SK-N-SH (cell line): ENCODE results near the gene ARF4. TPM values are rescaled to one million over a fixed set of nuclear protein-coding genes. Genes with fewer than 3 reads are reported as not detected.
A peak's percentile ranks its signal among the peaks of the same experiment; 100 is the strongest.

Experiments used
- CTCF ChIA-PET: fragments of 300-600, 350-600 bp; formaldehyde crosslinking; extraction: SDS; loops from one replicate; lab custom pipeline; 2021; lab: Yijun Ruan, JAX
- POLR2A ChIA-PET: fragments of 350-600 bp; sonication (Branson Sonifier 250); formaldehyde crosslinking; extraction: SDS; loops from one replicate; lab custom pipeline; 2020; ENCODE audit warnings: antibody characterized with exemption, inconsistent platforms; lab: Yijun Ruan, JAX
- DNase-seq: peaks from one replicate; pipeline ENCODE4 v3.0.0; 2012
- H2AFZ ChIP-seq: fragments of 200-600 bp; sonication (generic); 2 replicates; pipeline ENCODE4 v1.8.1; 2016; ENCODE audit warnings: antibody characterized with exemption, mild to moderate bottlenecking, low read depth
- H3F3A ChIP-seq: fragments of 200-600 bp; sonication (generic); replicated peaks from 2 replicates; pipeline ENCODE3; 2016; ENCODE audit warnings: antibody characterized with exemption, mild to moderate bottlenecking; ENCODE audit not compliant: insufficient read depth
- H3K27ac ChIP-seq, 2 experiments: fragments of 200-500 bp in 1 of 2; fragments of 200-600 bp in 1 of 2; sonication (Bioruptor generic) in 1 of 2; sonication (generic), shearing (Covaris generic) in 1 of 2; 2 replicates each; pipeline versions ENCODE4 v1.5.1 to v1.6.1; 2014 to 2016; ENCODE audit warnings: low read depth in 2 of 2, inconsistent platforms in 1 of 2, low read length in 1 of 2, mild to moderate bottlenecking in 1 of 2, mixed read lengths in 1 of 2
- H3K27me3 ChIP-seq: fragments of 200-600 bp; sonication (generic), shearing (Covaris generic); 2 replicates; pipeline ENCODE4 v1.6.1; 2016; ENCODE audit warnings: mixed run types; ENCODE audit not compliant: insufficient read depth
- H3K36me3 ChIP-seq, 2 experiments: fragments of 200-500 bp in 1 of 2; fragments of 200-600 bp in 1 of 2; sonication (Bioruptor generic) in 1 of 2; sonication (generic) in 1 of 2; replicated peaks in 1 of 2; 2 replicates each; pipeline versions ENCODE3 to v1.5.1; 2014 to 2016; ENCODE audit warnings: low read length in 1 of 2, mild to moderate bottlenecking in 1 of 2; ENCODE audit not compliant: insufficient read depth in 2 of 2, control insufficient read depth in 1 of 2
- H3K4me1 ChIP-seq, 2 experiments: fragments of 200-500 bp in 1 of 2; fragments of 200-600 bp in 1 of 2; sonication (Bioruptor generic) in 1 of 2; sonication (generic), shearing (Covaris generic) in 1 of 2; 2 replicates each; pipeline versions ENCODE4 v1.5.1 to v1.6.1; 2014 to 2016; ENCODE audit warnings: low read depth in 1 of 2, low read length in 1 of 2, mixed run types in 1 of 2; ENCODE audit not compliant: insufficient read depth in 2 of 2, control insufficient read depth in 1 of 2
- H3K4me2 ChIP-seq: fragments of 200-600 bp; sonication (generic), shearing (Covaris generic); 2 replicates; pipeline ENCODE4 v1.6.1; 2017; ENCODE audit warnings: mixed run types
- H3K4me3 ChIP-seq, 2 experiments: fragments of 200-500 bp in 1 of 2; fragments of 200-600 bp in 1 of 2; sonication (Bioruptor generic) in 1 of 2; sonication (generic), shearing (Covaris generic) in 1 of 2; 2 replicates each; pipeline versions ENCODE4 v1.5.1 to v1.8.1; 2014 to 2016; ENCODE audit warnings: low read depth in 2 of 2, inconsistent platforms in 1 of 2, low read length in 1 of 2, mild to moderate bottlenecking in 1 of 2, mixed read lengths in 1 of 2, moderate library complexity in 1 of 2
- H3K79me2 ChIP-seq: fragments of 200-600 bp; sonication (generic); 2 replicates; pipeline ENCODE4 v1.8.1; 2017; ENCODE audit warnings: mild to moderate bottlenecking; ENCODE audit not compliant: insufficient read depth
- H3K9ac ChIP-seq: fragments of 200-600 bp; sonication (generic); 2 replicates; pipeline ENCODE4 v1.6.1; 2017; ENCODE audit warnings: mixed run types
- H3K9me2 ChIP-seq: fragments of 200-600 bp; sonication (generic); 2 replicates; pipeline ENCODE4 v1.6.1; 2017; ENCODE audit warnings: mixed run types
- H3K9me3 ChIP-seq: fragments of 200-600 bp; sonication (generic); 2 replicates; pipeline ENCODE4 v1.6.1; 2017; ENCODE audit warnings: mixed run types, mild to moderate bottlenecking, moderate library complexity
- H4K20me1 ChIP-seq: fragments of 200-600 bp; sonication (generic); 2 replicates; pipeline ENCODE4 v1.6.1; 2017; ENCODE audit warnings: mild to moderate bottlenecking, mixed run types; ENCODE audit not compliant: insufficient read depth
- CTCF ChIP-seq: fragments of 200-600 bp; sonication (generic); IDR thresholded peaks from 2 replicates; pipeline ENCODE4 v1.6.1; 2017; ENCODE audit warnings: antibody characterized with exemption, mild to moderate bottlenecking, moderate library complexity
- GABPA ChIP-seq: IDR thresholded peaks from 2 replicates; pipeline ENCODE4 v1.4.0; 2012; ENCODE audit warnings: low read depth, mild to moderate bottlenecking
- IRF3 ChIP-seq: fragments of 150-350 bp; IDR thresholded peaks from 2 replicates; pipeline ENCODE4 v1.6.1; 2016; ENCODE audit warnings: mild to moderate bottlenecking, low read depth, low read length
- JUND ChIP-seq: IDR thresholded peaks from 2 replicates; pipeline ENCODE4 v1.4.0; 2012
- RAD21 ChIP-seq: IDR thresholded peaks from 2 replicates; pipeline ENCODE4 v1.6.1; 2012; ENCODE audit warnings: mild to moderate bottlenecking, low read length
- RFX5 ChIP-seq: IDR thresholded peaks from 2 replicates; pipeline ENCODE4 v1.6.1; 2012; ENCODE audit warnings: mild to moderate bottlenecking, improper control_type of control experiment, low read length
- SIN3A ChIP-seq: IDR thresholded peaks from 2 replicates; pipeline ENCODE4 v1.6.1; 2012; ENCODE audit warnings: low read depth, mild to moderate bottlenecking, low read length, moderate library complexity, borderline replicate concordance
- SMC3 ChIP-seq: IDR thresholded peaks from 2 replicates; pipeline ENCODE4 v1.6.1; 2012; ENCODE audit warnings: low read depth, low read length, improper control_type of control experiment
- ZBTB33 ChIP-seq: IDR thresholded peaks from 2 replicates; pipeline ENCODE4 v1.4.0; 2012; ENCODE audit warnings: low read depth, borderline replicate concordance
- WGBS: methylation state at CpG from one replicate; pipeline ENCODE4 v1.1.6; 2017; ENCODE audit warnings: low lambda C conversion rate; 5-methylcytosine and 5-hydroxymethylcytosine counted together
- polyA plus RNA-seq, 3 experiments: library from polyadenylated mRNA; depleted of rRNA; stranded (reverse); fragments of >200 nt; gene quantifications; 2 replicates each; pipeline ENCODE4 v1.2.3, GENCODE V29; 2012

ARF4 gene
- polyA plus RNA-seq, 1 of the 3 experiments (the other 2 are of a cell fraction), result 150 TPM

GRCh38 chr3:57646723-57647122 lies 49.6 kb upstream of the ARF4 start:
- 0 out of 2 replicates have a peak, but pooled peaks cover 4% of the 10 kb centered on the region for H3K9me3 ChIP-seq
- TF ChIP-seq IRF3 (no peak), CTCF (peak; percentile 37), RAD21 (peak; percentile 53), SMC3 (peak; percentile 22; the same call in 1 of the 2 replicates), RFX5 (no peak)
- WGBS, result over 99% methylated on average over 2 of the region's 2 CpGs
- H3K36me3 ChIP-seq, result peaks cover 9 to 60% of the 10 kb centered on the region in 2 experiments
- no peak overlapping the region for H3K27ac ChIP-seq
- H3K4me3 ChIP-seq, result no peak overlapping the region
- H3K79me2 ChIP-seq, result peaks cover 16% of the 10 kb centered on the region
- no peak overlapping the region for H3K4me2 ChIP-seq
- peak; percentile 11 for DNase-seq
- H3F3A ChIP-seq, result peaks cover 6% of the 10 kb centered on the region
- no peak overlapping the region for H3K9ac ChIP-seq
- no peaks in the 10 kb centered on the region for H3K4me1 ChIP-seq
- H3K9me2 ChIP-seq, result no peaks in the 10 kb centered on the region
- CTCF ChIA-PET, result interaction anchor here (1.0 kb wide), 1 partner anchor 42 kb away, joined by 3 read pairs; no protein-coding TSS in a partner anchor
- H3K27me3 ChIP-seq, result no peaks in the 10 kb centered on the region
- no peaks in the 10 kb centered on the region; the same call in 1 of the 2 replicates for H4K20me1 ChIP-seq
- H2AFZ ChIP-seq, result no peak overlapping the region
- POLR2A ChIA-PET, result no interaction called here

- CTCF ChIA-PET, result interaction anchor here (0.6 kb wide), 1 partner anchor 14 kb away, joined by 3 read pairs; no protein-coding TSS in a partner anchor
- no peaks in the 10 kb centered on the region for H3K27me3 ChIP-seq
These were observed 47.6 kb upstream of the ARF4 start for GRCh38 chr3:57644740-57645139.

More at GRCh38 chr3:57644740-57645139, 47.6 kb upstream of the ARF4 start:
- Histone ChIP-seq H3K9me2 (no peaks in the 10 kb centered on the region), H3K4me2 (no peak overlapping the region), H4K20me1 (no peaks in the 10 kb centered on the region; the same call in 1 of the 2 replicates), H3K36me3 (peaks cover 17 to 64% of the 10 kb centered on the region in 2 experiments), H3F3A (peaks cover 6% of the 10 kb centered on the region), H3K27ac (no peak overlapping the region), H3K9me3 (0 out of 2 replicates have a peak, but pooled peaks cover 4% of the 10 kb centered on the region), H3K79me2 (peaks cover 13% of the 10 kb centered on the region), H3K4me3 (no peak overlapping the region), H2AFZ (no peak overlapping the region), H3K9ac (no peak overlapping the region), H3K4me1 (no peaks in the 10 kb centered on the region)
- 97% methylated on average over 4 of the region's 4 CpGs for WGBS
- no peak for DNase-seq
- TF ChIP-seq SIN3A (no peak), JUND (no peak), GABPA (no peak), ZBTB33 (no peak)
- POLR2A ChIA-PET, result no interaction called here
